Ovary (tissue), 10 donors: Measurements from ENCODE around the gene SDC4. TPM values are rescaled to one million over a fixed set of nuclear protein-coding genes. Genes with fewer than 3 reads are reported as not detected.
A peak's percentile ranks its signal among the peaks of the same experiment; 100 is the strongest.

Experiments
- DNase-seq, 5 donors: peaks; one replicate each; pipeline ENCODE4 v3.0.0-alpha.2; 2019 to 2020
- H3K27ac ChIP-seq, 2 donors: fragments of 200-600 bp; one replicate each; pipeline versions ENCODE4 v1.5.1 to v1.8.0; 2019 to 2022
- H3K27me3 ChIP-seq: fragments of 200-600 bp; one replicate; pipeline ENCODE4 v1.8.0; 2022
- H3K36me3 ChIP-seq: fragments of 200-600 bp; sonication (generic); one replicate; pipeline ENCODE4 v1.5.1; 2019
- H3K4me1 ChIP-seq: one replicate; pipeline ENCODE4 v1.8.1; 2013; ENCODE audit warnings: mild to moderate bottlenecking, moderate library complexity; ENCODE audit not compliant: insufficient read depth
- H3K4me3 ChIP-seq: fragments of 200-600 bp; sonication (generic); one replicate; pipeline ENCODE4 v1.5.1; 2017
- H3K9me3 ChIP-seq, 2 donors: fragments of 200-600 bp in 1 of 2; sonication (generic) in 1 of 2; one replicate each; pipeline versions ENCODE4 v1.5.1 to v1.8.1; 2013 to 2019; ENCODE audit warnings: mild to moderate bottlenecking in 1 of 2, moderate library complexity in 1 of 2
- EP300 ChIP-seq: sonication (generic); formaldehyde crosslinking; IDR thresholded peaks from one replicate; pipeline ENCODE4 v1.6.1; 2017; ENCODE audit warnings: antibody characterized with exemption
- POLR2A ChIP-seq: fragments of 450-650 bp; IDR thresholded peaks from one replicate; pipeline ENCODE4 v1.6.1; 2017; ENCODE audit warnings: antibody characterized with exemption, mild to moderate bottlenecking, moderate library complexity
- WGBS, 3 donors: extraction: QIAGEN DNeasy Blood & Tissue Kit in 1 of 3; methylation state at CpG; one replicate each; pipeline versions ENCODE4 v1.1.5 to v1.1.7; 2013 to 2017; 5-methylcytosine and 5-hydroxymethylcytosine counted together
- intact Hi-C, 4 donors: fragments of 100-400 bp; cut with DNase I; formaldehyde crosslinking; loops; one replicate each; pipeline versions ENCODE4 v1.11.0 to v1.15.1; 2022 to 2023
- long read RNA-seq, 3 donors: library from polyadenylated mRNA in 2 of 3; unstranded in 2 of 3; transcript quantifications; one replicate each; pipeline ENCODE4 v2.0.0 and lab custom pipeline, GENCODE V29; 2021 to 2026
- polyA plus RNA-seq, 2 donors: library from polyadenylated mRNA; stranded (reverse); fragments of 200-250 nt in 1 of 2; fragments of 350-450 nt in 1 of 2; fragmentation: Illumina TruSeq in 1 of 2; extraction: RNeasy Lipid Tissue Mini Kit (QIAGEN cat#74804) in 1 of 2; gene quantifications; one replicate each; pipeline ENCODE4 v1.2.3, GENCODE V29; 2013 to 2014
- total RNA-seq, 7 donors: library from RNA; depleted of rRNA in 2 of 7; stranded (reverse); fragments of >200 nt in 2 of 7; fragmentation: NEBNext Ultra II Directional in 3 of 7; extraction: Animal tissue kit (Norgen Biotek cat#: 25700) in 3 of 7; gene quantifications; one replicate each; pipeline versions ENCODE4 v1.1.0 to v1.2.4, GENCODE V29; 2016 to 2023
- TF ChIP-seq, protein P1 (sequence below), 3 donors: fragments of 450-650 bp in 2 of 3; fragments of 200-600 bp in 1 of 3; IDR thresholded peaks; one replicate each; pipeline versions ENCODE4 v1.5.1 to v1.8.0; 2016 to 2022; ENCODE audit warnings: antibody characterized with exemption in 3 of 3, mild to moderate bottlenecking in 1 of 3
- donor health status: DM: no; HTN: no; CAD: no; lungs with moderate emphysema.
- donor health status: DM: no; HTN: no; CAD: no.
- donor health status: Bipolar disorder and iron deficiency.
- donor health status: DM: yes; HTN: yes; CAD: no.
- donor health status: DM: no; HTN: no; CAD: no.
- donor health status: DM: yes; HTN: yes; CAD: no.

The SDC4 gene, protein sequence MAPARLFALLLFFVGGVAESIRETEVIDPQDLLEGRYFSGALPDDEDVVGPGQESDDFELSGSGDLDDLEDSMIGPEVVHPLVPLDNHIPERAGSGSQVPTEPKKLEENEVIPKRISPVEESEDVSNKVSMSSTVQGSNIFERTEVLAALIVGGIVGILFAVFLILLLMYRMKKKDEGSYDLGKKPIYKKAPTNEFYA
- total RNA-seq = 100 to 1,000 TPM in 1 of 7 donors, 10 to 100 TPM in 6; 12.9 to 269 (median 45.9) TPM
- 10 to 100 TPM; 17.3 to 49.0 TPM for polyA plus RNA-seq
- long read RNA-seq, donor 1, transcript SDC4-201 (5 exons, 2,613 nt) = major isoform, 13 of 31 reads
- long read RNA-seq, donor 1, partial matches to known transcripts = 2 of 31 reads
- long read RNA-seq, donor 1, other reads (novel, unspliced or antisense) = 16 of 31 reads
- long read RNA-seq, donor 2, transcript SDC4-201 (5 exons, 2,613 nt) = major isoform, 27 of 27 reads
- long read RNA-seq, donor 2, partial matches to known transcripts = 0 of 27 reads
- long read RNA-seq, donor 2, other reads (novel, unspliced or antisense) = 0 of 27 reads
- long read RNA-seq, donor 3, transcript SDC4-201 (5 exons, 2,613 nt) = major isoform, 17 of 29 reads
- long read RNA-seq, donor 3, partial matches to known transcripts = 11 of 29 reads
- long read RNA-seq, donor 3, other reads (novel, unspliced or antisense) = 1 of 29 reads

DNA sequence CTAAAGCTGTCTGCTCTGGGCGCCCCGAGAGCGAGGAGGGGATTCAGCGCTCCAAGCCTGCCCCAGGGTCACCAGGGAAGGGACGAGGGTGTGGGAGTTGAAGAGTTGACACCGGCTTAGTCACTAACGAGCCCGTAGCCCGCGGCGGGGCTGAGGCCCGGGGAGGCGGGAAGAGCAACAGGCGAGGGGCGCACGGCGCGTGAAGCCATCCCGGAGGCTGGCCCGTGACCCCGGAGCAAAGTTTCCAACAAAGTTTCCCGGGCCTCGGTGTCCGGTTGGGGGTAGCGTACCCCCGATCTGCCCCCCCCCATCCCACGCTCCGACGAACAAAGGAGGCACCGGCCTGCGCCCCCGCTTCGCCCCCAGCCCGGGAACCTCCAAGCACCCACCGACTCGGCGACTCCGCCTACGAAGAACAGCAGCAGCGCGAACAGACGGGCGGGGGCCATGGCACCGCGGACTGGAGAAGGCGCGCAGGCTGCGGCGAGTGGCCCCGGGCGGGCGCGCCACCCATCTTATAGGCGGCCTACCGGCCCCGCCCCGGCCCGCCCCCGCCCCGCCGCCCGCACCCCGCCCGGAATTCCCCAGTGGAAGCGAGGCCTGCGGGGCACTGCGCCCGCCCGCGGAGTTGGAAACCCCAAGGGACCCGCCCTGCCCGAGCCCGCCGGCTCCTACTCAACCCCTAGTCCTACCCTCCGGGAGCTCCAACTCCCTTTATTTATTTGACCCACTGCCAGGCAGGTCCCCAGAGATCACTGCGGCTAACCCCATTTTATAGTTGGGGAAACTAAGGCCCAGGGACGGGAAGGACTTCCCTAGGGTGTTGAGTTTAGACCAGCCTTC, at the start of gene SDC4:
Gene SDC4, minus strand, starts transcription at position 489 of the 843 bp plus-strand sequence. Its CDS starts 40 bp downstream, at position 449.
- H3K27ac ChIP-seq = peak within 1 kb of the TSS; percentile 21 to 59
- no peaks in the 10 kb centered on the region for H3K9me3 ChIP-seq
- H3K36me3 ChIP-seq = no peaks in the 10 kb centered on the region
- peak; percentile 50 to 74 (median 63) for DNase-seq
- WGBS, 3 donors = 1 to 2% (median 2%) methylated on average over 65 to 77 of the region's 77 CpGs
- TF ChIP-seq POLR2A = peak; percentile 59
- TF ChIP-seq, protein P1, sequence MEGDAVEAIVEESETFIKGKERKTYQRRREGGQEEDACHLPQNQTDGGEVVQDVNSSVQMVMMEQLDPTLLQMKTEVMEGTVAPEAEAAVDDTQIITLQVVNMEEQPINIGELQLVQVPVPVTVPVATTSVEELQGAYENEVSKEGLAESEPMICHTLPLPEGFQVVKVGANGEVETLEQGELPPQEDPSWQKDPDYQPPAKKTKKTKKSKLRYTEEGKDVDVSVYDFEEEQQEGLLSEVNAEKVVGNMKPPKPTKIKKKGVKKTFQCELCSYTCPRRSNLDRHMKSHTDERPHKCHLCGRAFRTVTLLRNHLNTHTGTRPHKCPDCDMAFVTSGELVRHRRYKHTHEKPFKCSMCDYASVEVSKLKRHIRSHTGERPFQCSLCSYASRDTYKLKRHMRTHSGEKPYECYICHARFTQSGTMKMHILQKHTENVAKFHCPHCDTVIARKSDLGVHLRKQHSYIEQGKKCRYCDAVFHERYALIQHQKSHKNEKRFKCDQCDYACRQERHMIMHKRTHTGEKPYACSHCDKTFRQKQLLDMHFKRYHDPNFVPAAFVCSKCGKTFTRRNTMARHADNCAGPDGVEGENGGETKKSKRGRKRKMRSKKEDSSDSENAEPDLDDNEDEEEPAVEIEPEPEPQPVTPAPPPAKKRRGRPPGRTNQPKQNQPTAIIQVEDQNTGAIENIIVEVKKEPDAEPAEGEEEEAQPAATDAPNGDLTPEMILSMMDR (IDR thresholded peaks at IDR 0.05) = no peak
- TF ChIP-seq EP300 = no peak
- peaks cover 8% of the 10 kb centered on the region for H3K4me1 ChIP-seq
- peak within 1 kb of the TSS; percentile 67 for H3K4me3 ChIP-seq
- intact Hi-C loops = no loop called here
- H3K27me3 ChIP-seq = no peaks in the 10 kb centered on the region

DNA sequence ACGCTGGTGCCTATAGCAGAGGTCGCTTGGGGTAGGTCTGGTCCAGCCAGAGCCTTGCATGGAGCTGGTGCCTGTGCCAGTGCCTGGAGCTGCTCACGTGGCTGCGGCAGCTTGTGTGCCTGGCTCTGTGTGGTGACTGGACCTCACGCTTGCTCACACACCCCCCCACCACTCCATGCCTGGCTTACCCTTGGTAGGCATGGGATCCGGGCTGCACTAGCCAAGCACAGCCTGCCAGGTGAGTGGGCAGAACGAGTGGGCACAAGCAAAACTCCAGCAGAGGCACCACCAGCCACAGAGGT, 46.8 kb upstream of the SDC4 start:
- Histone ChIP-seq H3K9me3 (no peaks in the 10 kb centered on the region), H3K4me1 (no peaks in the 10 kb centered on the region), H3K27me3 (no peaks in the 10 kb centered on the region), H3K27ac (no peak overlapping the region), H3K4me3 (no peak overlapping the region), H3K36me3 (no peaks in the 10 kb centered on the region)
- 84 to 91% (median 90%) methylated on average over 7 of the region's 7 CpGs for WGBS, 3 donors
- TF ChIP-seq EP300 = no peak
- TF ChIP-seq, protein P1 (IDR thresholded peaks at IDR 0.05) = no peak
- no peak for TF ChIP-seq POLR2A
- intact Hi-C loops = no loop called here
- no peak for DNase-seq

DNA sequence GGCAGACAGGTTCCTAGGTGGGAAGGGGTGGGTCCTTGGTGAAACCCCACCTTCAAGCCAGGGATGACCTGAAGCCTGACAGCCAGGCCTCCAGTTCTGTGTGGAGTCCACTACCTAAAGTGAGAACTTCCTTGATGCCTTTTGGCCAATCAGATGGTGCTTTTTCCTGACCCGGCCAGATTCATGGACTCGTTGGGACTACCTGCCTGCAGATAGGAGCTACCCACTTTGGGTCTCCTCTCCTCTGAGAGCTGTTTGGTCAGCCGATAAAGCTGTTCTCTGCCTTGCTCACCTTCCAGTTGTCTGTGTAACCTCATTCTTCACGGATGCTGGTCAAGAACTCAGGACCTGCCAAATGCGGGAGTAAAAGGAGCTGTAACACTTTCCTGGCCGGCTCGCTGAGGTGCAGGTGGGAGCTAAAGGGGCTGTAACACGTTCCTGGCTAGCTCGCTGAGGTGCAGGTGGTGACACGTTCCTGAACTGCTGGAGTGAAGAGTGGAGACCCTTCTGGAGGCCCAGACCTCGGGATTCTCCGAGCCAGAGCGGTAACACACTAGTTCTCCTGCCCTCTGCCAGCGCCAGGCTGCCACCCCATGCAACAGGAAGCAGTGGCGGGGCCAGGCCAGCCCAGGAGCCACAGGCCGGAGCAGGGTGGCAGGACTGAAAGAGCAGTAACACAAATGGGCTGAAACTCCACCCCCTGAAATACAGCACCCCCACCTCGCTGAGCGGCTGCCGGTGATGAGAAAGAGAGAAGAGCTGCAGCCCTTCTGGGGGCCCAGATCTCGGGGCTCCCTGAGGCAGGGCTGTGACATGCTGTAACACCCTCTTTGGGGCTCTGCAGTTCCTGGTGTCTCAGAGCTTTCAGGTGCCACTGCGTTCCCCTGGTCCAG, 46.2 kb upstream of the SDC4 start:
- Histone ChIP-seq H3K27ac (no peak overlapping the region), H3K36me3 (no peaks in the 10 kb centered on the region), H3K4me3 (no peak overlapping the region), H3K27me3 (no peaks in the 10 kb centered on the region), H3K4me1 (no peaks in the 10 kb centered on the region), H3K9me3 (no peaks in the 10 kb centered on the region)
- TF ChIP-seq, protein P1 (IDR thresholded peaks at IDR 0.05) = no peak
- no peak for TF ChIP-seq POLR2A
- no peak for TF ChIP-seq EP300
- intact Hi-C loops = no loop called here
- 80 to 85% (median 84%) methylated on average over 21 of the region's 21 CpGs for WGBS, 3 donors
- no peak for DNase-seq
